Measurements from ENCODE around the gene RBM38.

DNA sequence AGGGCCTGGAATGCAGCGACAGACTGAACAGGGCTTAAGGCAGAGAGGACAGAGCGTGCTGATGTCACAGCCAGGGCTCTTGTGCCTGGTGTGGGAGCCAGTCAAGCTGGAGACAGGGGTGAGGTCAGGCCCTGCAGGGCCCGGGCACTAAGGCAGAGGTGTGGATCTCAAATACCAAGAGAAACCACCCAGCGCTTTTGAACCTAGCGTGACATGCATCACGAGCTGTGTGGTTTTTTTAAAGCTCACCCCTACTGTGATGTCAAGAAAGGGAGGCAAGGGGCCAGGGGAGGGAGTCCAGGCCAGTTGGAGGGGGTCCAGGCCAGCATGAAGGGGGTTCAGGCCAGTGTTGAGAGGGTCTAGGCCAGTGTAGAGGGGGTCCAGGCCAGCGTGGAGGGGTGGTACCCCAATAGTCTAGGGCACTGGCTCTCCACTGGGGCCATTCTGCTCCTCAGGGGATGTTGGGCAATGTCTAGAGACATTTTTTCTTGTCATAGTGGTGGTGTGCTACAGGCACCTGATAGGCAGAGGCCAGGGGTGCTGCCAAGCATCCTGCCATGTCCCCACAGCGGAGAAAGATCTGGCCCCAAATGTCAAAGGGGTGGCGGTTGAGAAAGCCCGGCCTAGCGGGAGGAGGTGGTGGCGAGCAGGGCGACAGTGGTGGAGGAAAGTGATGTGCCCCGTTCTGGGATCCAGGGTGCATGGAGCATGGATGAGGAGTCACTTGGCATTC, 42.6 kb downstream of the RBM38 start:
- TF ChIP-seq, protein P1, sequence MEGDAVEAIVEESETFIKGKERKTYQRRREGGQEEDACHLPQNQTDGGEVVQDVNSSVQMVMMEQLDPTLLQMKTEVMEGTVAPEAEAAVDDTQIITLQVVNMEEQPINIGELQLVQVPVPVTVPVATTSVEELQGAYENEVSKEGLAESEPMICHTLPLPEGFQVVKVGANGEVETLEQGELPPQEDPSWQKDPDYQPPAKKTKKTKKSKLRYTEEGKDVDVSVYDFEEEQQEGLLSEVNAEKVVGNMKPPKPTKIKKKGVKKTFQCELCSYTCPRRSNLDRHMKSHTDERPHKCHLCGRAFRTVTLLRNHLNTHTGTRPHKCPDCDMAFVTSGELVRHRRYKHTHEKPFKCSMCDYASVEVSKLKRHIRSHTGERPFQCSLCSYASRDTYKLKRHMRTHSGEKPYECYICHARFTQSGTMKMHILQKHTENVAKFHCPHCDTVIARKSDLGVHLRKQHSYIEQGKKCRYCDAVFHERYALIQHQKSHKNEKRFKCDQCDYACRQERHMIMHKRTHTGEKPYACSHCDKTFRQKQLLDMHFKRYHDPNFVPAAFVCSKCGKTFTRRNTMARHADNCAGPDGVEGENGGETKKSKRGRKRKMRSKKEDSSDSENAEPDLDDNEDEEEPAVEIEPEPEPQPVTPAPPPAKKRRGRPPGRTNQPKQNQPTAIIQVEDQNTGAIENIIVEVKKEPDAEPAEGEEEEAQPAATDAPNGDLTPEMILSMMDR (IDR thresholded peaks at IDR 0.05), result no peak
- TF ChIP-seq POLR2A (IDR thresholded peaks at IDR 0.05), result no peak

Data from testis (tissue), 2 donors.